LNCaP clone FGC (cell line): ENCODE measurements around the gene SH3GLB2.

Experiments used
- DNase-seq: peaks from one replicate; pipeline ENCODE4 v3.0.0-alpha.2; 2011; ENCODE audit warnings: low read depth
- H3K4me3 ChIP-seq: 2 replicates; pipeline ENCODE4 v1.5.1; 2011; ENCODE audit warnings: mild to moderate bottlenecking, low read depth, low read length, control low read depth
- CTCF ChIP-seq: IDR thresholded peaks from 2 replicates; pipeline ENCODE4 v1.5.1; 2012; ENCODE audit warnings: mild to moderate bottlenecking; ENCODE audit not compliant: control insufficient read depth, insufficient read depth; ENCODE audit errors: extremely low read depth

SH3GLB2 gene

GRCh38 chr9:129027685-129028191, 393 bp downstream of the SH3GLB2 start:
- no peak for TF ChIP-seq CTCF
- peak overlapping the region; percentile 95 for H3K4me3 ChIP-seq
- no peak for DNase-seq

GRCh38 chr9:129027224-129027684, 877 bp downstream of the SH3GLB2 start:
- TF ChIP-seq CTCF, result no peak
- DNase-seq, result no peak
- peak overlapping the region; percentile 95 for H3K4me3 ChIP-seq

GRCh38 chr9:129026442-129027223, 1.5 kb downstream of the SH3GLB2 start:
- TF ChIP-seq CTCF, result no peak
- DNase-seq, result peak; percentile 68
- H3K4me3 ChIP-seq, result peak overlapping the region; percentile 95

GRCh38 chr9:129023908-129024233, 4.3 kb downstream of the SH3GLB2 start:
- H3K4me3 ChIP-seq, result no peak overlapping the region
- no peak for DNase-seq
- TF ChIP-seq CTCF, result no peak

GRCh38 chr9:129023036-129023907, 4.9 kb downstream of the SH3GLB2 start:
- no peak for TF ChIP-seq CTCF
- no peak overlapping the region for H3K4me3 ChIP-seq
- DNase-seq, result no peak

GRCh38 chr9:129022037-129022436, 6.1 kb downstream of the SH3GLB2 start:
- H3K4me3 ChIP-seq, result no peak overlapping the region
- no peak for TF ChIP-seq CTCF
- DNase-seq, result no peak
